ENCODE data around the gene GRID1. TPM values are rescaled to one million over a fixed set of nuclear protein-coding genes. Genes with fewer than 3 reads are reported as not detected.

The GRID1 gene
- total RNA-seq, 1 donor = not detected

GRCh38 chr10:86364491-86365345, 1.9 kb downstream of the GRID1 start:
- DNase-seq (ENCODE audit: low read depth) = no peak
- TF ChIP-seq CTCF (IDR thresholded peaks at IDR 0.05; ENCODE audit: insufficient read depth, low read length) = no peak
- no peak overlapping the region for H3K4me3 ChIP-seq (ENCODE audit: low read depth, low read length)

GRCh38 chr10:86363833-86364490, 2.6 kb downstream of the GRID1 start:
- DNase-seq (ENCODE audit: low read depth) = no peak
- H3K4me3 ChIP-seq (ENCODE audit: low read depth, low read length) = no peak overlapping the region

GRCh38 chr10:86363184-86363832, 3.3 kb downstream of the GRID1 start:
- H3K4me3 ChIP-seq (ENCODE audit: low read depth, low read length) = no peak overlapping the region
- no peak for TF ChIP-seq CTCF (IDR thresholded peaks at IDR 0.05; ENCODE audit: insufficient read depth, low read length)
- DNase-seq (ENCODE audit: low read depth) = no peak

More at GRCh38 chr10:86363833-86364490, 2.6 kb downstream of the GRID1 start:
- no peak for TF ChIP-seq CTCF (IDR thresholded peaks at IDR 0.05; ENCODE audit: insufficient read depth, low read length)

- DNase-seq (ENCODE audit: low read depth) = no peak
- TF ChIP-seq CTCF (IDR thresholded peaks at IDR 0.05; ENCODE audit: insufficient read depth, low read length) = no peak
- no peak overlapping the region for H3K4me3 ChIP-seq (ENCODE audit: low read depth, low read length)
Measured at GRCh38 chr10:86362586-86363183, 3.9 kb downstream of the GRID1 start.

- TF ChIP-seq CTCF (IDR thresholded peaks at IDR 0.05; ENCODE audit: insufficient read depth, low read length) = no peak
- DNase-seq (ENCODE audit: low read depth) = no peak
- no peak overlapping the region for H3K4me3 ChIP-seq (ENCODE audit: low read depth, low read length)
Measured at GRCh38 chr10:86362129-86362527, 4.5 kb downstream of the GRID1 start.

Measured in fibroblast of the aortic adventitia (primary cell).